SH-SY5Y (cell line): ENCODE results near the gene SNTG2.

Experiments
- GATA2 ChIP-seq: IDR thresholded peaks from 2 replicates; pipeline ENCODE4 v1.6.1; 2011; ENCODE audit warnings: mild to moderate bottlenecking, low read depth, low read length
- GATA3 ChIP-seq: IDR thresholded peaks from 2 replicates; pipeline ENCODE4 v1.6.1; 2011; ENCODE audit warnings: low read depth, mild to moderate bottlenecking, low read length, moderate library complexity

DNA sequence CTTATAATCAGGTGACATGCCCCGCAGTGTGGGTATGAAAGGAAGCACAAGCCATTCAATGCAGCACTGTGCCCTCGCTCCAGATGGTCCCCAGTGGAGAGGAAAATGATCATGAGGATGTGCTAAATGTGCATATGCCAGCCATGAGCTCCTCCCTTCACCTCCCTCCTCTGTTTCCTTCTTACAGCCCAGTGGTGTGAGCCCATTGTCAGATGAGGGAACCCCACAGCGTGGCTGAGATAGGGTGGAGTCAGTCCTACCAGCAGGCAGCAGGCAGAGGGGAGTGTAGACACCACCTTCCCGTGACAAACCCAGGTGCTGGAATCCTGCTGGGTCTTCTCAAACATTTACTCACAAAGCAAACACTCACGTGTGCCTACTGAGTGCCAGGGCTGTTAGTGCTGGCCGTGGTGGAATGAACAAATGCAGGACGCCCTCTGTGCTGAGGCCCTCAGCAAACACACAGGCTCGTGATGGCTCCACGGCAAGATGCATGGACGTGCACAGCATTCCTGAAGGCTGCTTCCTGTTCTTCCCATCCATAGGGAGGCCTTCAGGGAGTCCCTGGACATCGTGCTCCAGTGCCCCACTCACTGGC, 280.9 kb downstream of the SNTG2 start:
- TF ChIP-seq GATA3 = no peak
- no peak for TF ChIP-seq GATA2
